Peyer's patch (tissue), 4 donors: ENCODE results near the gene TRAP1.

Experiments used
- CTCF ChIP-seq, 6 experiments: fragments of 450-650 bp in 4 of 6; fragments of 200-600 bp in 2 of 6; sonication (generic) in 1 of 6; IDR thresholded peaks; one replicate each; pipeline ENCODE4 v1.5.1; 2017 to 2019; ENCODE audit warnings: antibody characterized with exemption in 6 of 6, mild to moderate bottlenecking in 3 of 6, moderate library complexity in 1 of 6
- POLR2A ChIP-seq, 2 donors: fragments of 450-650 bp; IDR thresholded peaks; one replicate each; pipeline ENCODE4 v1.5.1; 2017; ENCODE audit warnings: antibody characterized with exemption in 2 of 2, mild to moderate bottlenecking in 2 of 2, moderate library complexity in 2 of 2

DNA sequence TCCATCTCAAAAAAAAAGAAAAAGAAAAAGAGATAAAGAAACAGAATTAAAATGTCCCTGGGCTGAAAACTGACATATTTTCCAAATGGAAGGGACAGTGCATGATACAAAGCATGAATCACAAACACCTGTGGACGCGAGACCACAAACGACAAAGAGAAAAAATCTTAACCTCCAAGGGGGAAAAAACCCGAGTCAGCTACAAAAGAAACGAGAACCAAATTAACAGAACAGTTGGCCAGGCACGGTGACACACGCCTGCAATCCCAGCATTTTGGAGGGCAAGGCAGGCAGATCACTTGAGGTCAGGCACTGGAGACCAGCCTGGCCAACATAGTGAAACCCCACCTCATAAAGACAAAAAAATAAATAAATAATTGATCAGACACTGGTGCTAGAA, 1.9 kb downstream of the TRAP1 start:
- TF ChIP-seq CTCF (IDR thresholded peaks at IDR 0.05) = no peak
- no peak for TF ChIP-seq POLR2A (IDR thresholded peaks at IDR 0.05)
